ENCODE data around the gene CIBAR2.

The CIBAR2 gene

GRCh38 chr16:85144026-85144915, 32.0 kb upstream of the CIBAR2 start:
- DNase-seq (ENCODE audit: low read depth): no peak

DNA sequence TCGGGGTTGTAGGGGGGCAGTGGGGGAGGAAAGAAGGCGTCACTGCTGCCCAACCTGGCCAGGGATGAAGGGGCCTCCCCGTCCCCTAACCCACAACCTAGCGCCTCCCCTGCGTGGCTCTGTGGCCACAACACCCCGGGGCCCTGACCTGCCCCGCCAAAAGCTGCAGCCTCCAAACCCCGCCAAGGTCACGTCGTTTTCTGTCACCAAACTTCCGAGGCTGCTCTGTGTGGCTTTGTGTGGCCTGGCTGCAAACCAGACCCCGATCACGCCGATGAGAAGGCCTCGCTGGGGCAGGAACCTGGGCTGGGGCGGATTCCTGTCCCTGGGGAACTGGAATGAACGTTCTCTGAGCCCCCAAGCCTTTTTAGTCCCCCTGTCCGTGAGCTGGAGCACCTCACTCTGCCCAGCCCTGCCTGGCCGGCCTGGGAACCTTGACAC, 30.5 kb upstream of the CIBAR2 start:
- no peak for DNase-seq (ENCODE audit: low read depth)

DNA sequence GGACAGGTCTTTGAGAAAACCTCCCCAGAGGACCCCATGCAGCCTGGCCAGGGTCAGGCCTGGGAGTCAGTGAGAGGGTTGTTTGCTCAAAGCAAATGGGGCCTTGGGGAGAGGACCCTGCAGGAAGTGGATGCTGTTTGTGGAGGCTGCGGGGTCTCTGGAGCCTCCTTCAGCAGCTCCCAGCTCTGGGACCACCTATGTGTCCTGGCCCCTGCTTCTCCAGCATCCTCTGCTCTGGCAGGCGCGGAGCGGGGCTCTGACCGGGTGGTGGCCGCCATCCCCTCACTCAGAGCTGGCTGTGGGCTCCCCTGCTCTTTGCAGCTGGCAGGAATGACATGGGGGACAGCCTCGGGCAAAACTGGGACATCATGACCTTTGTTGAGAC, 29.8 kb upstream of the CIBAR2 start:
- no peak for DNase-seq (ENCODE audit: low read depth)

- DNase-seq (ENCODE audit: low read depth): no peak
Measured at GRCh38 chr16:85141491-85142128, 29.3 kb upstream of the CIBAR2 start.

- DNase-seq (ENCODE audit: low read depth): no peak
Measured at GRCh38 chr16:85140455-85141012, 28.3 kb upstream of the CIBAR2 start.

DNA sequence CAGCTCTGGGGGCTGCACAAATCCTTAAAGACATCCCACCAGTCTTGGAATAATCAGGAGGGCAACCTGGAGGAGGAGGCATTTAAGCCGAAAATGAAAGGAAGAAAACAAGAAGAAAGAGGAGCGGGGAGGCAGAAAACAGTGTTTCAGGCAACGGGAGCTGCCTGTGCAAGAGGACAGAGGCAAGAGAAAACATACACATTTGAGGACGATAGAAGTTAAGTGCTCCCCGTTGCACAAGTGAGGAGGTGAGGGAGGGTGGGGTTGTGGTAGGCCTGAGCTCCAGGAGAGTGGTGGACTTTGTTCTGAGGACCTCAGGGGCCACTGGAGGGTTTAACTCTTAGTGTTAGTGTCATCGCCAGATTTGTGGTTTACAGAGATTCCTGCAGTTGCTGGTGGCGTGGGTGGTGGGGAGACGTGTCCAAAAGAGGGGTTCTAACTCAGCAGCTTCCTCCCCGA, 27.6 kb upstream of the CIBAR2 start:
- DNase-seq (ENCODE audit: low read depth): no peak

- DNase-seq (ENCODE audit: low read depth): no peak
Measured at GRCh38 chr16:85138825-85139627, 26.8 kb upstream of the CIBAR2 start.

DNA sequence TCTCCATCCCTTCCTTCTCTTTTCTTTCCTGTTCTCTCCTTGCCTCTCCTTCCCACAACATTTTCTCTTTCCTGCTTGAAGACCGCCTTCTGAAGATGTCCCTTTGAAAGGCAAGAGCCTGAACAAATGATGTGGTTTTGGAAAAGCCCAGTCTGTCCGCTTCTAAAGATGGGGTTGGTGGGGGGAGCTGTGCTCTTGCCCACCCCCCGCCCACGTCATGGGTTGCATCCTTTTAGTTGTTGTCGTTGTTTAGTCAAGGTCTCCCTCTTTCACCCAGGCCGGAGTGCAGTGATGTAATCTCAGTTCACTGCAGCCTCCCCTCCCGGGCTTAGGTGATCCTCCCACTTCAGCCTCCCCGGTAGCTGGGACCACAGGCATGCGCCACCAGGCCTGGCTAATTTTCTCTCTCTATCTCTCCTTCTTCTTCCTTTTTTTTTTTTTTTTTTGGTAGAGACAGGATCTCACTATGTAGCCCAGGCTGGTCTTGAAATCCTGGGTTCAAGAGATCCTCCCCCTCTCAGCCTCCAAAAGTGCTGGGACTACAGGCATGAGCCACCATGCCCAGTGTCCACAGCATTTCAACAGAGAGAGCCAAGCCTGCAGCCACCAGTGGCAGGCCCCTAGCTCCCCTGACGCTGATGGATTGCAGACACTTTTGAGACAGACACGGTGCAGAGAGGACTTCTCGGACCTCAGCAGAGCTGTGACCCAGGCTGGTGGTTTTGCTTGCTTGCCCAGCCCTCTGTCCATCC, 26.0 kb upstream of the CIBAR2 start:
- no peak for DNase-seq (ENCODE audit: low read depth)

DNA sequence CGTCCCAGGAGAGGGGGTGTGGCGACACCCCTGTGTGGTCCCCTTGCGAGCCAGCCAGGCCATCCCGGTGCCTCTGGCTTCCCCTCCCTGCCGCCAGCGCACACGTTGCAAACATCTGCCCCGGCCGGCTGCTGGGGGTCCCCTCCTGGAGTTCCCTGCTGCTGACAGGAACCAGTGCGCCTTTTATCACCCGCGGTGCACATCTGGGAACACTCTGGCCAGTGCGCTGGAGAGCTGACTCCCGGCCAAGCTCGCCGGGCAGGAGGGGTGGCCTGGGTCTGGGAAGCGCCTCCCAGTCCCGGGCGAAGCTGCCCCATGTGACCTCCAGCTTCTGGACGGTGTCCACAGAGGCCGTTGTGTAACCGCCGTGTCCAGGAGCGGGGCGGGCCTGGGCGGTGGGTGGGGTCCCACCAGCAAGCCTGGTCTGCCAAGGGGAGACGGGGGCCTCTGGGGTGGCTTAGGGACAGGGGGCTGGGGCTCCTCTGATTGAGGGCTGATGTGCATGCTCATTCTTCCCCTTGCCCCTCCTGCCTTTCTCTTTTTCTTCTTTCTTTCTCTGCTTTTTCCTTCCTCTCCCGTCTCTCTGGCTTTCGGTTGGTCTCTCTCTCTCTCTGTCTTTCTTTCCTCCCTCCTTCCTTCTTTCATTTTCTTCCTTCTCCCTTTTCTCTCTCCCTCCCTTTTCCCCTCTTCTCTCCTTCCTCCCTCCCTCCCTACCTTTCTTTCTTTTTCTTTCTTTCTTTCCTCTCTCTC, 25.2 kb upstream of the CIBAR2 start:
- DNase-seq (ENCODE audit: low read depth): no peak

GRCh38 chr16:85136702-85137322, 24.5 kb upstream of the CIBAR2 start:
- DNase-seq (ENCODE audit: low read depth): no peak

GRCh38 chr16:85136213-85136701, 24.0 kb upstream of the CIBAR2 start:
- no peak for DNase-seq (ENCODE audit: low read depth)

DNA sequence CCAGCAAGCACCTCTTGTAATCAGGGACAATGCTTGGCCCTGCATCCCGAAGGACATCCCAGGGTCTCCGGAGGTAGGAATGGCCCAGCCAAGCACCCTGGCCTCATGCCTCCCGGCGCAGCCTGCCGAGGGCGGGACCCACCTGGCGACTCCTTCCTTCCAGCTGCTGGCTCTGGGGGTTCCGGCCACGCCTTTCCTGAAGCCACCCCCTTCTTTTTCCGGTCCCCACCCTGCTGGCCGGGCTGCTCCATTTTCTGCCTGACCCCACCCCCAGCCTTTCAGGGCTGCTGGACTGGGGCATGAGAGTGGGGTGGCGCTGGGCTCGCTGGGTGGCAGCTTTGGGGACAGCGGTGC, 22.5 kb upstream of the CIBAR2 start:
- no peak for DNase-seq (ENCODE audit: low read depth)

DNA sequence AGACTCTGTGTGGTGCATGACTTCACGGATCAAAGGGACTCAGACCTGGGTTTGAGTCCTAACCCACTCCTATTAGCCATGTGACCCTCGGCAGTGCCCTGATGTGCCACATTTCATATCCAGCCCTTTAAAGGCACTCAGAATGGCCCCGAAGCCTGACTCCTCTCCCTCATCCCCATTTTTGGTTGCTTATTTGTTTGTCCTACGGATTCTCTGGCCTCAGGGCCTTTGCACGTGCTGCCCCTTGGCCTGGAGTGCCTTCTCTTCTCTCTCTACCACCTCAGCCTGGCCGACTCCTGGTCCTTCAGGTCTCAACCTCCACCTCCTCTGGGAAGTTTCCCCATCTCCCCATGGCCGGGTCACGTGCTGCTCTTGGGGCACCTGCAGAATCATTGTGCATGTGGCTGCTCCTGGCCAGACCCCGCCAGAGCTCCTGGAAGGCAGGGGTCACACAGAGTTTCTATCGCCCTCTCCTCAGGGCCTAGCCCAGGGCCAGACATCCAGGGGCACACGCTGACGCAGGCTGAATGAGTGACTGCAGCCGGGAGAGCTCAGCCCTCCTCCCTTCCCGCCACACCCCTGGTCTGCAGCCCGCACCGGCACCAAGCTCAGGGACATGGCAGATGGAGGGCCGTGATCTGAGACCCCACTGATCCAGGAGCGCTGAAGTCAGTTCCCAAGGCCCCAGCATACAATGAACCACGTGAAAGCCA, 22.0 kb upstream of the CIBAR2 start:
- DNase-seq (ENCODE audit: low read depth): no peak

DNA sequence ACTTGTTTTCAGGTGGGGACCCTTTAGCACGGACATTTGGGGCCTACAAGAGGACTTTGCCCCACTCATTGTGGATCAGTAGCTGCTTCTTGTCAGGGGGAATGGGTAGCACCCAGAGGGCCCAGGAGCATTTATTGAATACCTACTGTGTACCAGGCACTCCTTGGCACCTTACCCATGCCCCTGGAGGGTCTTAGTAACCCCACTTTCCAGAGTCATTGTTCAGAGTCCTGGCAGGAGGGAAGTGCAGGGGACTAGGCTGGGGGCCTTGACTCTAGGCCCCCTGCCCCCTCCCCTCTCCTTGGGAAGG, 21.0 kb upstream of the CIBAR2 start:
- DNase-seq (ENCODE audit: low read depth): no peak

GRCh38 chr16:85132456-85133289, 20.4 kb upstream of the CIBAR2 start:
- DNase-seq (ENCODE audit: low read depth): no peak

- DNase-seq (ENCODE audit: low read depth): no peak
Measured at GRCh38 chr16:85130705-85131028, 18.4 kb upstream of the CIBAR2 start.

- no peak for DNase-seq (ENCODE audit: low read depth)
Measured at GRCh38 chr16:85129876-85130704, 17.8 kb upstream of the CIBAR2 start.

Measured in stimulated activated CD8-positive, alpha-beta memory T cell treated with anti-CD3 and anti-CD28 coated beads, Interleukin-7, amount 100 ng/mL, for 24 hours (primary cell).